Suprapubic skin (tissue), 4 donors: ENCODE measurements around the gene PRMT5.

ENCODE experiments used
- CTCF ChIP-seq, 2 donors: fragments of 200-600 bp in 1 of 2; fragments of 450-650 bp in 1 of 2; sonication (generic) in 1 of 2; IDR thresholded peaks; one replicate each; pipeline ENCODE4 v1.5.1; 2016 to 2019; ENCODE audit warnings: antibody characterized with exemption in 2 of 2, mild to moderate bottlenecking in 1 of 2, moderate library complexity in 1 of 2
- POLR2A ChIP-seq, 2 donors: fragments of 450-650 bp; IDR thresholded peaks; one replicate each; pipeline ENCODE4 v1.6.1; 2017; ENCODE audit warnings: antibody characterized with exemption in 2 of 2, mild to moderate bottlenecking in 2 of 2, moderate library complexity in 2 of 2
- POLR2AphosphoS5 ChIP-seq, 3 donors: sonication (generic); formaldehyde crosslinking; IDR thresholded peaks; one replicate each; pipeline ENCODE4 v1.6.1; 2017; ENCODE audit warnings: antibody characterized with exemption in 3 of 3

GRCh38 chr14:22884738-22885523, 44.2 kb downstream of the PRMT5 start:
- TF ChIP-seq POLR2AphosphoS5 (IDR thresholded peaks at IDR 0.05) (no peak), CTCF (IDR thresholded peaks at IDR 0.05) (no peak), POLR2A (IDR thresholded peaks at IDR 0.05) (no peak)
